ENCODE measurements around the gene PLD5. TPM values are rescaled to one million over a fixed set of nuclear protein-coding genes. Genes with fewer than 3 reads are reported as not detected.

Gene PLD5
- total RNA-seq, 4 donors from 2014 or later: 0.28 to 0.79 (median 0.34) TPM

DNA sequence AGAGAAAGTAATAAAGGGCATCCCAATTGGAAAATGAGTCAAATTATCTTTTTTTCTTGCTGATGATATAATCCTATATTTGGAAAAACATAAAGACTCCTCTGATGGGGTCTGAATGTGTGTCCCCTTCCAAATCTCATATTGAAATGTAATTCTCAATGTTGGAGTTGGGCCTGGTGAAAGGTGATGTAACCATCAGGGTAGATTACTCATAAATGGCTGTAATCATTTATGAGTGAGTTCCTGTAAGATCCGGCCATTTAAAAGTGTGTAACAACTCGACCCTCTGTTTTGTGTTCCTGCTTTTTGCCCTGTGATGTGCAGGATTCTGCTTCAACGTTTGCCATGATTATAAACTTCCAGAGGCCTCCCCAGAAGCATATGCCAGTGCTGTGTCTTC, 481.3 kb downstream of the PLD5 start:
- TF ChIP-seq, protein P1, sequence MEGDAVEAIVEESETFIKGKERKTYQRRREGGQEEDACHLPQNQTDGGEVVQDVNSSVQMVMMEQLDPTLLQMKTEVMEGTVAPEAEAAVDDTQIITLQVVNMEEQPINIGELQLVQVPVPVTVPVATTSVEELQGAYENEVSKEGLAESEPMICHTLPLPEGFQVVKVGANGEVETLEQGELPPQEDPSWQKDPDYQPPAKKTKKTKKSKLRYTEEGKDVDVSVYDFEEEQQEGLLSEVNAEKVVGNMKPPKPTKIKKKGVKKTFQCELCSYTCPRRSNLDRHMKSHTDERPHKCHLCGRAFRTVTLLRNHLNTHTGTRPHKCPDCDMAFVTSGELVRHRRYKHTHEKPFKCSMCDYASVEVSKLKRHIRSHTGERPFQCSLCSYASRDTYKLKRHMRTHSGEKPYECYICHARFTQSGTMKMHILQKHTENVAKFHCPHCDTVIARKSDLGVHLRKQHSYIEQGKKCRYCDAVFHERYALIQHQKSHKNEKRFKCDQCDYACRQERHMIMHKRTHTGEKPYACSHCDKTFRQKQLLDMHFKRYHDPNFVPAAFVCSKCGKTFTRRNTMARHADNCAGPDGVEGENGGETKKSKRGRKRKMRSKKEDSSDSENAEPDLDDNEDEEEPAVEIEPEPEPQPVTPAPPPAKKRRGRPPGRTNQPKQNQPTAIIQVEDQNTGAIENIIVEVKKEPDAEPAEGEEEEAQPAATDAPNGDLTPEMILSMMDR (IDR thresholded peaks at IDR 0.05): no peak
- DNase-seq (ENCODE audit: low spot score) (no peak), ATAC-seq (ENCODE audit: low FRiP score) (no peak)

DNA sequence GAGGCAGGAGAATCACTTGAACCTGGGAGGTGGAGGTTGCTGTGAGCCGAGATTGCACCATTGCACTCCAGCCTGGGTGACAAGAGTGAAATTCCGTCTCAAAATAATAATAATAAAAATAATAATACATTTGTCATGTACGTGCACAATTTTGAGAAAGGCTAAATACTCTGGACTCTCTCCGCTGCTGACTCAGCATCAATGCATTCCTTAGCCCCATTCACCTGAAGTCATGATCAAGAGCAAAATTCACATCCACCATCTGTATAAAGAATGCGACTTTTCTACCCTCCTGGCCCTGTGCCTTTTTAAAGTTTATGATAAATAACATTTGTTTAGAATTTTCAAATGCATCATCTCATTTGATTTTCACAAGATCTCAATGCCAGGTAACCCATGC, 490.1 kb downstream of the PLD5 start:
- no peak for ATAC-seq (ENCODE audit: low FRiP score)
- DNase-seq (ENCODE audit: low spot score): no peak
- TF ChIP-seq, protein P1 (IDR thresholded peaks at IDR 0.05): no peak

DNA sequence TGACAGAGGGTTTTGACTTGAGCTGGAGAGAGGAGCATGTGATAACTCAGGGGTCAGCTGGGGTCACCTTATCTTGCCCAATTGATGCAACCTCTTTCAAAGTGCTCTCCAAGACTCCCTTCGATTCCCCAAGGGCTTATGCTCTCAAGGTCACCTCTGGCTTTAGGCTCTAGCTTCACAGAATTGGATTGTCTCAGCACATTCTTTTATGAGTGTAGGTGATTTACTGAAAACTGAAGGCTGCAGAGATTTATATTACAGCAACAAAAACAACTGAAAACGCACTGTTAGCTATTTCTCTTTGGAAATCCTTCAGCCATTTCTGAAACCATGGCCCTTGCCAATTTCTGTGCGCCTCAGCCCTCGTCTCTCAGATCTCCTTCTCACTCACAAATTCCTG, 491.1 kb downstream of the PLD5 start:
- DNase-seq (ENCODE audit: low spot score): no peak
- TF ChIP-seq, protein P1 (IDR thresholded peaks at IDR 0.05): no peak
- ATAC-seq (ENCODE audit: low FRiP score): no peak

Small RNAs within 50 kb of the gene (small RNA-seq; reads per million reads assigned to genes)
- gene AL360271.2 (not detected), gene RN7SKP12 (not detected)

Data from omental fat pad (tissue), 4 donors.